HG03520 (cell line): ENCODE measurements around the gene TTC27.
"Not testable (repeated sequence)": the region's sequence is repeated elsewhere in the genome, so short reads cannot be mapped to it uniquely, and the experiment has no call there.

Experiments used
- ATAC-seq: cut with Tn5 transposase; IDR thresholded peaks from one replicate; pipeline ENCODE4 v1.9.1; 2021; ENCODE audit warnings: mild to moderate bottlenecking, moderate library complexity; ENCODE audit not compliant: unreplicated experiment

Gene TTC27

GRCh38 chr2:32718752-32719151 lies 90.9 kb downstream of the TTC27 start:
- no peak for ATAC-seq

- ATAC-seq, result no peak
Measured at GRCh38 chr2:32719430-32719829, 91.6 kb downstream of the TTC27 start.

- ATAC-seq, result no peak
Measured at GRCh38 chr2:32719933-32720716, 92.3 kb downstream of the TTC27 start.

GRCh38 chr2:32720771-32721170 lies 92.9 kb downstream of the TTC27 start:
- ATAC-seq, result no peak

GRCh38 chr2:32721376-32721775 lies 93.5 kb downstream of the TTC27 start:
- ATAC-seq, result no peak

- ATAC-seq, result no peak
Measured at GRCh38 chr2:32723467-32724079, 95.7 kb downstream of the TTC27 start.

GRCh38 chr2:32726678-32727077 lies 98.8 kb downstream of the TTC27 start:
- not testable (repeated sequence) for ATAC-seq

GRCh38 chr2:32727157-32727556 lies 99.3 kb downstream of the TTC27 start:
- ATAC-seq, result no peak

GRCh38 chr2:32730958-32731357 lies 103.1 kb downstream of the TTC27 start:
- ATAC-seq, result not testable (repeated sequence)

- no peak for ATAC-seq
Measured at GRCh38 chr2:32732120-32732519, 104.3 kb downstream of the TTC27 start.

GRCh38 chr2:32732912-32733472 lies 105.1 kb downstream of the TTC27 start:
- ATAC-seq, result no peak

- no peak for ATAC-seq
Measured at GRCh38 chr2:32735348-32735747, 107.5 kb downstream of the TTC27 start.

- no peak for ATAC-seq
Measured at GRCh38 chr2:32738939-32739338, 111.1 kb downstream of the TTC27 start.

GRCh38 chr2:32739664-32740063 lies 111.8 kb downstream of the TTC27 start:
- ATAC-seq, result no peak

- no peak for ATAC-seq
Measured at GRCh38 chr2:32741575-32741974, 113.7 kb downstream of the TTC27 start.

GRCh38 chr2:32742376-32742775 lies 114.5 kb downstream of the TTC27 start:
- no peak for ATAC-seq

- ATAC-seq, result no peak
Measured at GRCh38 chr2:32743480-32744236, 115.8 kb downstream of the TTC27 start.

GRCh38 chr2:32745191-32745590 lies 117.3 kb downstream of the TTC27 start:
- ATAC-seq, result no peak

GRCh38 chr2:32745675-32746074 lies 117.8 kb downstream of the TTC27 start:
- no peak for ATAC-seq

GRCh38 chr2:32746669-32747068 lies 118.8 kb downstream of the TTC27 start:
- ATAC-seq, result no peak

- ATAC-seq, result no peak
Measured at GRCh38 chr2:32748158-32748557, 120.3 kb downstream of the TTC27 start.
